HG03558 (cell line): ENCODE measurements around the gene CAPZB.

Experiments
- ATAC-seq: cut with Tn5 transposase; IDR thresholded peaks from one replicate; pipeline ENCODE4 v1.9.1; 2021; ENCODE audit warnings: moderate number of reproducible peaks; ENCODE audit not compliant: unreplicated experiment; ENCODE audit errors: extremely low read depth

CAPZB gene

DNA sequence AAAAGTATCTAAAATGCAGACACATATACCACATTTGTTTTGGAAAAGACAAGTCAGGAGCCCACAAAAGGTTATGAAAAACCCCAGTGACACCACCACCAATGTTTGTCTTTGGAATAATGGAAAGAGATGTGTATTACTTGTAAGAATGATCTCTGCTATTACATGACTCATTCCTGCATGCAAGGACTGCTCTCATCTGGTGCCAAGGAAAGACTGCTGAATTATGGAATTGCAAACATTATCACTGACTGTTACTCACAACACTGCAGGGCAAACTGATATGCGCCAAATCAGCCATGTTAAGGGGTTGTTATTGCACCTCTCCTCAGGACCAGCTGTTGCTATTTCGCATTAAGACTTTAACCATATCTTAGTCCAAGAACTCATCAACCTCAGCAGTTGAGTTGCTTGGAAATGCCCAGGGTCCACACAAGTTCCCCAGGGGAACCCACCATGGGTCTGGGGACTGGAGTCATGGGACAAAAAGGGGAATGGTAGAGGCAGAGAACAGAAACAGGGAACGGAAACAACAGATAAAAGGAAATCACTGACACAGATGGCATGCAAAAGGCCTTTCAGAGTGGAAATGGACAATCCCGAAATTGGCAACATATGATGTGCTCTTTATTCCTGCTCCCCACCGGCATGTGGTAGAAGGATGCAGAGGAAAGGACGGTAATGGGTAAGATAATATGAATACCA, 34.4 kb downstream of the CAPZB start:
- no peak for ATAC-seq

GRCh38 chr1:19449454-19450228, 35.7 kb downstream of the CAPZB start:
- ATAC-seq, result no peak

DNA sequence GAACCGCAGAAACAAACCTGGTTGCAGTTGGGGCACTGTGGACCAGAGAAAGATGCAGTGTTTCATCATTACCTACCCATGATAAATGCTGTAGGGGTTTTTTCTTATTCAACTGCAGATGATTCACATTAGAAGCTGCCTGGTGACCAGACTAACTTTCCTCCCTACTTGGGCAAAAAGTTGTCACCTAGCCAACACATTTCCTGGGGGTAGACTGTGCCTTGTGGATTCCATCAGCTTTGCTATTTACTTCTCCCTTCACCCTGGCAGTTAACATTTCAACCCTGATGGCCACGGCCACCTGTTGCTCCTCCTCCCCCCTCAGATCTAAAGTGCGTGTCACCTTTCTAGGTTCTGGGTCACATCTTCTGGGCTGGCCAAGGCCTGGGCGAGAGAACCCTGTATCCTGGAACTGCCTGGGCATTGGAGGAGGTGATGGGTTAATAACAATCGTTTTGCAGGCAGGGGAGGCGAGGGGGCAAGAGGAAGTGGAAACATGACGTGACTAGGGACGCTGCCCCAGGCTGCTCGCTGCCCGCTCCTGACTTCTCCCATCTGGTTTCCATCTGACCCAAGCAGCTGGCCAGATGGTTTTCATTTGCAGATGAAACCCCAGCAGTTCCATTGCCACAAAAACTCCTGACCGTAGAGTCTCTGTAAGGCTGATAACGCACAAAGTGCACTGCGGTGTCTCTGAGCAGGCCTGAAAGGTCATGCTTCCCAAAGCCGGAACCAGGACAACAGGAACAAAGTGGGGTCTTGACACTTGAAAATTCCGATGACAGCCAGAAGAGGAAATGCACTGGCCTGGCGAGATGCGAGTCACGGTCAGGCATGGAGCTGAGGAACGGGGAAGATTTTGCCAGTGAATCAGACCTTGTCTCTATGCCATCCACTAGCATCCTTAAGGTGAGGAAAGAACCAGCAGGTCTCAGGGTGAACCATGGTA, 36.6 kb downstream of the CAPZB start:
- ATAC-seq, result no peak

GRCh38 chr1:19447550-19447949, 37.8 kb downstream of the CAPZB start:
- ATAC-seq, result no peak

GRCh38 chr1:19445417-19446342, 39.7 kb downstream of the CAPZB start:
- no peak for ATAC-seq

- ATAC-seq, result no peak
Observed at GRCh38 chr1:19444296-19445021, 40.9 kb downstream of the CAPZB start.

- ATAC-seq, result no peak
Observed at GRCh38 chr1:19443326-19443725, 42.0 kb downstream of the CAPZB start.

- ATAC-seq, result no peak
Observed at GRCh38 chr1:19442154-19443096, 42.9 kb downstream of the CAPZB start.

GRCh38 chr1:19441048-19441780, 44.1 kb downstream of the CAPZB start:
- no peak for ATAC-seq

GRCh38 chr1:19439464-19440171, 45.7 kb downstream of the CAPZB start:
- no peak for ATAC-seq

GRCh38 chr1:19438516-19439195, 46.7 kb downstream of the CAPZB start:
- no peak for ATAC-seq

DNA sequence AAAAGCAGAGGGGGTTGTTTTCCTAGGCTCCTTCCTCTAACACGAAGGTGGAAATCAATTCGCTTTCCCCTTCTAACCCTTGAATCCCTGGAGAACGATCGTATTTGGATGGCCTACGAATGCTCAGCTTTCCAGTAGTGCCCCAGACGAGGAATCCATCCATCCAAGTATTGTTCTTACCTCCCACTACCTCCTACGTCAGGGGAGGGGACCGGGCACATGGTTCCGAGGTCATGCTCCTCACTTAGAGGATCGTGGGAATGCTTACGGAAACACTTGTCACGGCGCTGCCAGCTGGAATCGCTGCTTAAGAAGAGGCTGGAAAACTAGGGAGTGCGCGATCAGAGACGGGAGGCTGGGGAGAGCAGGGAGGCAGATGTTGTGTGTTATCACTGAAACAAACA, 47.4 kb downstream of the CAPZB start:
- no peak for ATAC-seq

- no peak for ATAC-seq
Observed at GRCh38 chr1:19436716-19437476, 48.4 kb downstream of the CAPZB start.

- no peak for ATAC-seq
Observed at GRCh38 chr1:19435851-19436455, 49.4 kb downstream of the CAPZB start.

GRCh38 chr1:19435181-19435580, 50.2 kb downstream of the CAPZB start:
- no peak for ATAC-seq
